GM23248 (cell line): ENCODE data around the gene ZBTB20. TPM values are rescaled to one million over a fixed set of nuclear protein-coding genes. Genes with fewer than 3 reads are reported as not detected.

Experiments used
- DNase-seq: peaks from one replicate; pipeline ENCODE4 v3.0.0-alpha.2; 2015
- H2AFZ ChIP-seq: fragments of 200-600 bp; sonication (generic); 2 replicates; pipeline ENCODE4 v1.6.1; 2016; ENCODE audit warnings: antibody characterized with exemption
- H3F3A ChIP-seq: fragments of 200-600 bp; sonication (generic); 2 replicates; pipeline ENCODE4 v1.6.1; 2016; ENCODE audit warnings: mild to moderate bottlenecking, antibody characterized with exemption, mixed run types; ENCODE audit not compliant: insufficient read depth
- H3K27ac ChIP-seq: fragments of 200-600 bp; sonication (generic); 2 replicates; pipeline ENCODE4 v1.5.1; 2016; ENCODE audit warnings: mild to moderate bottlenecking
- H3K27me3 ChIP-seq: fragments of 200-600 bp; sonication (generic); replicated peaks from 2 replicates; pipeline ENCODE4 v1.6.1; 2016; ENCODE audit warnings: mild to moderate bottlenecking; ENCODE audit not compliant: insufficient read depth
- H3K36me3 ChIP-seq: fragments of 200-600 bp; sonication (generic); 2 replicates; pipeline ENCODE4 v1.6.1; 2016; ENCODE audit warnings: low read depth, mild to moderate bottlenecking
- H3K4me1 ChIP-seq: fragments of 200-600 bp; sonication (generic); 2 replicates; pipeline ENCODE4 v1.6.1; 2016; ENCODE audit warnings: mild to moderate bottlenecking; ENCODE audit not compliant: insufficient read depth
- H3K4me2 ChIP-seq: fragments of 200-600 bp; sonication (generic); one replicate; pipeline ENCODE4 v1.6.1; 2016; ENCODE audit warnings: mild to moderate bottlenecking; ENCODE audit not compliant: unreplicated experiment
- H3K4me3 ChIP-seq: fragments of 200-600 bp; sonication (generic); 2 replicates; pipeline ENCODE4 v1.5.1; 2016; ENCODE audit warnings: mild to moderate bottlenecking
- H3K79me2 ChIP-seq: fragments of 200-600 bp; sonication (generic); 2 replicates; pipeline ENCODE4 v1.6.1; 2016; ENCODE audit warnings: mild to moderate bottlenecking; ENCODE audit not compliant: insufficient read depth
- H3K9ac ChIP-seq: fragments of 200-600 bp; sonication (generic); 2 replicates; pipeline ENCODE4 v1.6.1; 2016; ENCODE audit warnings: mild to moderate bottlenecking
- H3K9me2 ChIP-seq: fragments of 200-600 bp; sonication (generic); 2 replicates; pipeline ENCODE4 v1.6.1; 2016; ENCODE audit warnings: mixed run types, mild to moderate bottlenecking, moderate library complexity; ENCODE audit not compliant: insufficient read depth
- H3K9me3 ChIP-seq: fragments of 200-600 bp; sonication (generic); one replicate; pipeline ENCODE4 v1.6.1; 2017; ENCODE audit warnings: low read depth
- H4K20me1 ChIP-seq: fragments of 200-600 bp; sonication (generic); 2 replicates; pipeline ENCODE4 v1.6.0; 2016; ENCODE audit not compliant: insufficient read depth
- EZH2 ChIP-seq: fragments of 200-600 bp; sonication (generic); IDR thresholded peaks from 2 replicates; pipeline ENCODE4 v1.6.1; 2018; ENCODE audit warnings: antibody characterized with exemption, mild to moderate bottlenecking; ENCODE audit not compliant: insufficient read depth, poor library complexity, severe bottlenecking
- EZH2phosphoT487 ChIP-seq: fragments of 200-600 bp; sonication (generic); IDR thresholded peaks from 2 replicates; pipeline ENCODE4 v1.6.1; 2018; ENCODE audit warnings: antibody characterized with exemption, moderate library complexity, mild to moderate bottlenecking, low read depth; ENCODE audit not compliant: insufficient read depth
- WGBS, 2 experiments: methylation state at CpG; one replicate each; pipeline ENCODE4 v1.1.6; 2015 to 2017; ENCODE audit warnings: low lambda C conversion rate in 2 of 2, low coverage in 1 of 2; ENCODE audit errors: missing lambda C conversion rate in 2 of 2; 5-methylcytosine and 5-hydroxymethylcytosine counted together
- in situ Hi-C: fragments of 300-500 bp; cut with MboI; formaldehyde crosslinking; loops from 2 replicates; pipeline ENCODE4 v1.15.0; 2020
- polyA plus RNA-seq: library from polyadenylated mRNA; unstranded; fragments of >200 nt; fragmentation: Nextera tagmentation; extraction: Ambion mirVana; gene quantifications from 2 replicates; pipeline ENCODE4 v1.2.1, GENCODE V29; 2016
- total RNA-seq: library from RNA; depleted of rRNA; stranded (reverse); fragments of >200 nt; shearing (Covaris generic); gene quantifications from 2 replicates; pipeline ENCODE4 v1.2.3, GENCODE V29; 2014

The ZBTB20 gene
- total and polyA plus RNA-seq, 2 experiments from 2014 or later = 9.2 to 12.2 TPM

- Histone ChIP-seq H3K4me2 (no peak overlapping the region), H4K20me1 (no peaks in the 10 kb centered on the region), H3F3A (no peaks in the 10 kb centered on the region), H3K4me1 (no peaks in the 10 kb centered on the region), H2AFZ (no peak overlapping the region), H3K36me3 (0 out of 2 replicates have a peak, but pooled peaks cover 4% of the 10 kb centered on the region), H3K4me3 (no peak overlapping the region), H3K9me2 (no peaks in the 10 kb centered on the region), H3K9me3 (no peaks in the 10 kb centered on the region), H3K9ac (no peak overlapping the region), H3K27ac (no peak overlapping the region), H3K79me2 (no peaks in the 10 kb centered on the region), H3K27me3 (no peaks in the 10 kb centered on the region)
- DNase-seq = no peak
- WGBS, 2 experiments = 71 to 73% methylated on average over 1 of the region's 1 CpG
- in situ Hi-C loops = no loop called here
- TF ChIP-seq EZH2 (no peak), EZH2phosphoT487 (no peak)
Measured at GRCh38 chr3:114344492-114344891, 802.6 kb downstream of the ZBTB20 start.

GRCh38 chr3:114338651-114339357 lies 808.3 kb downstream of the ZBTB20 start:
- H3K4me2 ChIP-seq = no peak overlapping the region
- H3K4me1 ChIP-seq = no peaks in the 10 kb centered on the region
- WGBS, 2 experiments = 96 to 97% methylated on average over 14 to 19 of the region's 19 CpGs
- H3K4me3 ChIP-seq = no peak overlapping the region
- no peaks in the 10 kb centered on the region for H3K79me2 ChIP-seq
- H3K27ac ChIP-seq = no peak overlapping the region
- no peaks in the 10 kb centered on the region for H3K27me3 ChIP-seq
- H3K9ac ChIP-seq = no peak overlapping the region
- H3K9me2 ChIP-seq = no peaks in the 10 kb centered on the region
- in situ Hi-C loops = no loop called here
- 0 out of 2 replicates have a peak, but pooled peaks cover 4% of the 10 kb centered on the region for H4K20me1 ChIP-seq
- no peaks in the 10 kb centered on the region for H3F3A ChIP-seq
- no peaks in the 10 kb centered on the region for H3K9me3 ChIP-seq
- TF ChIP-seq EZH2phosphoT487 (no peak), EZH2 (no peak)
- no peaks in the 10 kb centered on the region for H3K36me3 ChIP-seq
- no peak for DNase-seq
- no peak overlapping the region for H2AFZ ChIP-seq

- 0 out of 2 replicates have a peak, but pooled peaks cover 4% of the 10 kb centered on the region for H4K20me1 ChIP-seq
- H3K9ac ChIP-seq = no peak overlapping the region
- H3F3A ChIP-seq = no peaks in the 10 kb centered on the region
- H3K79me2 ChIP-seq = no peaks in the 10 kb centered on the region
- DNase-seq = no peak
- no peaks in the 10 kb centered on the region for H3K9me2 ChIP-seq
- H3K27ac ChIP-seq = no peak overlapping the region
- no peaks in the 10 kb centered on the region for H3K27me3 ChIP-seq
- no peak overlapping the region for H3K4me2 ChIP-seq
- no peak for TF ChIP-seq EZH2phosphoT487
- no peak for TF ChIP-seq EZH2
- in situ Hi-C loops = no loop called here
- H3K4me3 ChIP-seq = no peak overlapping the region
- H3K9me3 ChIP-seq = no peaks in the 10 kb centered on the region
- no peaks in the 10 kb centered on the region for H3K36me3 ChIP-seq
- H2AFZ ChIP-seq = no peak overlapping the region
- no peaks in the 10 kb centered on the region for H3K4me1 ChIP-seq
- WGBS, 2 experiments = 81% methylated on average over 3 of the region's 3 CpGs
Measured at GRCh38 chr3:114336857-114337256, 810.2 kb downstream of the ZBTB20 start.

- in situ Hi-C loops = no loop called here
- Histone ChIP-seq H3K4me2 (no peak overlapping the region), H4K20me1 (0 out of 2 replicates have a peak, but pooled peaks cover 4% of the 10 kb centered on the region), H3K79me2 (no peaks in the 10 kb centered on the region), H2AFZ (no peak overlapping the region), H3K4me3 (no peak overlapping the region), H3K9me3 (no peaks in the 10 kb centered on the region), H3K27ac (no peak overlapping the region), H3K36me3 (no peaks in the 10 kb centered on the region), H3K27me3 (no peaks in the 10 kb centered on the region), H3F3A (no peaks in the 10 kb centered on the region), H3K9ac (no peak overlapping the region), H3K9me2 (no peaks in the 10 kb centered on the region), H3K4me1 (no peaks in the 10 kb centered on the region)
- TF ChIP-seq EZH2 (no peak), EZH2phosphoT487 (no peak)
- peak; percentile 31 for DNase-seq
- WGBS, 2 experiments = 85 to 89% methylated on average over 1 of the region's 1 CpG
Measured at GRCh38 chr3:114336122-114336697, 810.9 kb downstream of the ZBTB20 start.
